NOMO-1 treated with DMSO at 0.1 percent for 48 hours (cell line): Measurements from ENCODE around the gene STRAP.

Experiments used
- DNase-seq: peaks from one replicate; lab custom pipeline; 2025; ENCODE audit not compliant: unreplicated experiment; lab: John Stamatoyannopoulos, UW

STRAP gene

GRCh38 chr12:15882118-15882971 lies at the start of gene STRAP:
TSS of gene STRAP (plus strand) at chr12:15882387. CDS start at chr12:15882708, 321 bp downstream.
- DNase-seq: peak; percentile 96

GRCh38 chr12:15834575-15834974 lies 47.6 kb upstream of the STRAP start:
- DNase-seq: no peak

- DNase-seq: no peak
These were observed 44.9 kb upstream of the STRAP start for GRCh38 chr12:15837141-15837790.

GRCh38 chr12:15839041-15839440 lies 43.1 kb upstream of the STRAP start:
- no peak for DNase-seq

GRCh38 chr12:15839682-15840081 lies 42.5 kb upstream of the STRAP start:
- no peak for DNase-seq

- no peak for DNase-seq
These were observed 40.1 kb upstream of the STRAP start for GRCh38 chr12:15842108-15842507.

GRCh38 chr12:15846887-15847286 lies 35.3 kb upstream of the STRAP start:
- no peak for DNase-seq

- no peak for DNase-seq
These were observed 33.6 kb upstream of the STRAP start for GRCh38 chr12:15848606-15849005.

- DNase-seq: no peak
These were observed 31.1 kb upstream of the STRAP start for GRCh38 chr12:15851045-15851620.

- DNase-seq: no peak
These were observed 30.3 kb upstream of the STRAP start for GRCh38 chr12:15851919-15852318.

- DNase-seq: no peak
These were observed 29.8 kb upstream of the STRAP start for GRCh38 chr12:15852383-15852782.

- no peak for DNase-seq
These were observed 28.3 kb upstream of the STRAP start for GRCh38 chr12:15853877-15854276.

- DNase-seq: no peak
These were observed 27.3 kb upstream of the STRAP start for GRCh38 chr12:15854916-15855315.

- no peak for DNase-seq
These were observed 26.5 kb upstream of the STRAP start for GRCh38 chr12:15855646-15856045.

GRCh38 chr12:15856097-15856982 lies 25.8 kb upstream of the STRAP start:
- peak; percentile 41 for DNase-seq

- no peak for DNase-seq
These were observed 23.8 kb upstream of the STRAP start for GRCh38 chr12:15858353-15858752.

- DNase-seq: no peak
These were observed 23.1 kb upstream of the STRAP start for GRCh38 chr12:15859116-15859515.

GRCh38 chr12:15861404-15861803 lies 20.8 kb upstream of the STRAP start:
- DNase-seq: no peak

GRCh38 chr12:15862840-15863239 lies 19.3 kb upstream of the STRAP start:
- DNase-seq: no peak

GRCh38 chr12:15863372-15863771 lies 18.8 kb upstream of the STRAP start:
- DNase-seq: no peak

GRCh38 chr12:15863984-15864383 lies 18.2 kb upstream of the STRAP start:
- peak; percentile 94 for DNase-seq
